ENCODE results near the gene ACSL3.

The ACSL3 gene

DNA sequence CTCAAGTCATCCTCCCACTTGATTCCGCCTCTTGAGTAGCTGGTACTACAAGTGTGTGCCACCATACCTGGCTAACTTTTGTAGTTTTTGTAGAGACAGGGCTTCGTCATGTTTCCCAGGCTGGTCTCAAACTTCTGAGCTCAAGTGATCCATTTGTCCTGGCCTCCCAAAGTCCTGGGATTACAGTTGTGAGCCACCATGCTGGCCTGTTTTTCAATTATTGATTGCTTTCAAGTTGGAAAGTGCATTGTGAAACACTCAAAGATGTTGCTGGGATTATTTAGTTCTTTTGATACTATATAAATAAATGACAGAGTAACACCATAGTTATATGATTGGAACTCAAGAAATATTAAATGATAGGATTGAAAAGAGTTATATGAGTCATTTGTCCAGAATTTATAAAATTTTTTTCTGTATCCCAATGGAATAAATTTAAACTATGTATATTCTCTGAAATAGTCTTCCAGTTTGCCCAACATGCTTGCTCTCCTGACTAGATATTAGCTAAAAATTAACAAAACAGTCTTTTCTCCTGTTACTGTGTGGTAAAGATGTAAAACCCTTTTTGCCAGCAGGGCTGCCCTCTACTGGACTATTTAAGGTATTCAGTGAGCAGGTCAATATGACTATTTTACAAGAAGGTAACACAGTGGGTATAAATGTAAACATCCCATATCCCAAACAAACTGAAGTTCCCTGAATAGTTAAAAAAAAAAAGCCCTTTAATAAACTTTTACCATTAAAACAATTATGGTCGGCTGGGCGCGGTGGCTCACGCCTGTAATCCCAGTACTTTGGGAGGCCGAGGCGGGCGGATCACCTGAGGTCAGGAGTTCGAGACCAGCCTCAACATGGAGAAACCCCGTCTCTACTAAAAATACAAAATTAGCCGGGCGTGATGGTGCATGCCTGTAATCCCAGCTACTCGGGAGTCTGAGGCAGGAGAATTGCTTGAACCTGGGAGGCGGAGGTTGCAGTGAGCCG lies 42.7 kb downstream of the ACSL3 start:
- no peak overlapping the region for H3K4me3 ChIP-seq (ENCODE audit: control insufficient read depth, low read depth, low read length)
- TF ChIP-seq, protein P1, sequence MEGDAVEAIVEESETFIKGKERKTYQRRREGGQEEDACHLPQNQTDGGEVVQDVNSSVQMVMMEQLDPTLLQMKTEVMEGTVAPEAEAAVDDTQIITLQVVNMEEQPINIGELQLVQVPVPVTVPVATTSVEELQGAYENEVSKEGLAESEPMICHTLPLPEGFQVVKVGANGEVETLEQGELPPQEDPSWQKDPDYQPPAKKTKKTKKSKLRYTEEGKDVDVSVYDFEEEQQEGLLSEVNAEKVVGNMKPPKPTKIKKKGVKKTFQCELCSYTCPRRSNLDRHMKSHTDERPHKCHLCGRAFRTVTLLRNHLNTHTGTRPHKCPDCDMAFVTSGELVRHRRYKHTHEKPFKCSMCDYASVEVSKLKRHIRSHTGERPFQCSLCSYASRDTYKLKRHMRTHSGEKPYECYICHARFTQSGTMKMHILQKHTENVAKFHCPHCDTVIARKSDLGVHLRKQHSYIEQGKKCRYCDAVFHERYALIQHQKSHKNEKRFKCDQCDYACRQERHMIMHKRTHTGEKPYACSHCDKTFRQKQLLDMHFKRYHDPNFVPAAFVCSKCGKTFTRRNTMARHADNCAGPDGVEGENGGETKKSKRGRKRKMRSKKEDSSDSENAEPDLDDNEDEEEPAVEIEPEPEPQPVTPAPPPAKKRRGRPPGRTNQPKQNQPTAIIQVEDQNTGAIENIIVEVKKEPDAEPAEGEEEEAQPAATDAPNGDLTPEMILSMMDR (IDR thresholded peaks at IDR 0.05; ENCODE audit: control insufficient read depth, insufficient read depth, low read depth, low read length, missing control alignments), result peak; percentile 64
- no peak for DNase-seq (ENCODE audit: low read depth)

- TF ChIP-seq, protein P1 (IDR thresholded peaks at IDR 0.05; ENCODE audit: control insufficient read depth, insufficient read depth, low read depth, low read length, missing control alignments), result no peak
- peak; percentile 62 for DNase-seq (ENCODE audit: low read depth)
- H3K4me3 ChIP-seq (ENCODE audit: control insufficient read depth, low read depth, low read length), result no peak overlapping the region
These were observed 43.9 kb downstream of the ACSL3 start for GRCh38 chr2:222904557-222905258.

DNA sequence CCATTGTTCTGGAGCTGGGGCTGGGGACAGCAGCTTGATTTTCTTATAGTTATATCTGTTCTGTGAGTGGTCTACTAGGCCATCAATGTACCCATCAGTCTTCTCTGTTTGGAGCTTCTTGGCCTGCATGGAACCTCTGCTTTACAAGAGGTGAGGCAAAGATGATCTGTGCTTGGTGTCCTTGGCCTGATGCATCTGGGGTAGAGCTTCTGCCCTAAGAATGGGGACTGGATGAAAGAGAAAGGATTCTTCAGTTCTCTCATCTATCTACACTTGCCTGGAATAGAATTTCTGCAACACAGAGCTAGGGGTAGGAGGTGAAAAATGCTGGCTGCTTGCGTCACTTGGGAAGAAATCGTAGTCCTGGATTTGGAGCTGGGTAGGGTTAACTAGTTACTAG lies 46.2 kb downstream of the ACSL3 start:
- H3K4me3 ChIP-seq (ENCODE audit: control insufficient read depth, low read depth, low read length), result no peak overlapping the region
- DNase-seq (ENCODE audit: low read depth), result no peak
- TF ChIP-seq, protein P1 (IDR thresholded peaks at IDR 0.05; ENCODE audit: control insufficient read depth, insufficient read depth, low read depth, low read length, missing control alignments), result no peak

GRCh38 chr2:222907790-222908441 lies 47.1 kb downstream of the ACSL3 start:
- DNase-seq (ENCODE audit: low read depth), result no peak
- TF ChIP-seq, protein P1 (IDR thresholded peaks at IDR 0.05; ENCODE audit: control insufficient read depth, insufficient read depth, low read depth, low read length, missing control alignments), result no peak
- H3K4me3 ChIP-seq (ENCODE audit: control insufficient read depth, low read depth, low read length), result no peak overlapping the region

- TF ChIP-seq, protein P1 (IDR thresholded peaks at IDR 0.05; ENCODE audit: control insufficient read depth, insufficient read depth, low read depth, low read length, missing control alignments), result no peak
- H3K4me3 ChIP-seq (ENCODE audit: control insufficient read depth, low read depth, low read length), result no peak overlapping the region
- no peak for DNase-seq (ENCODE audit: low read depth)
These were observed 48.5 kb downstream of the ACSL3 start for GRCh38 chr2:222909286-222909685.

DNA sequence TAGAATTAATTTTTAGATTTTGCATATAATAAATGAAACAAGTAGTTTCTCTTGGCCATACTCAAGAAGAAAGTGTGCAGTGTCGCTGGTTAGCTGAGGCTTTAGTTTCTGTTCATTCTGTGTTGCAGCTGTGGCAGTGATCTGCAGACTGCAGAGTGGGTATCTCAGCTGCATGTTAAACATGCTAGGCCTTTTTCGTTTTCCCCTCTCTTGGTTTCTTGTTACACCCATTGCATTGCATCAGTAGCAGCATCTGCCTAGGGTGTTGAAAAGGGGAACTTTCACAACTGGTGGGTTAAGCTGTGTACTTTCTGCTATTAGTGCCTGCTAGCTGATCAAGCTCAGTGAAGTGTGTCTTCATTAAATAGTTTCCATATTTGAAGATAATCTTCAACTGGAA lies 51.3 kb downstream of the ACSL3 start:
- DNase-seq (ENCODE audit: low read depth), result peak; percentile 40
- H3K4me3 ChIP-seq (ENCODE audit: control insufficient read depth, low read depth, low read length), result no peak overlapping the region
- TF ChIP-seq, protein P1 (IDR thresholded peaks at IDR 0.05; ENCODE audit: control insufficient read depth, insufficient read depth, low read depth, low read length, missing control alignments), result no peak
